ENCODE measurements around the gene CADM4.

The CADM4 gene

GRCh38 chr19:43619262-43620060 lies 20.2 kb downstream of the CADM4 start, which contains the start of gene ZNF428:
Gene ZNF428 (minus strand): TSS chr19:43619629. CDS start chr19:43614304, 5,325 bp downstream.
- Histone ChIP-seq H3K27ac (peak within 1 kb of the TSS; percentile 90), H3K36me3 (peaks cover 0 to under 1% (median under 1%) of the 10 kb centered on the region in 3 donors), H3K9me3 (no peaks in the 10 kb centered on the region), H3K27me3 (no peaks in the 10 kb centered on the region), H3K4me1 (peaks cover 0 to 16% (median 5%) of the 10 kb centered on the region in 4 donors), H3K4me3 (peak within 1 kb of the TSS; percentile 70 to 75)
- intact Hi-C loops (cut with DNase I; ENCODE audit: low total_unique reads), result no loop called here
- DNase-seq, result peak; percentile 86 to 90
- TF ChIP-seq CTCF (IDR thresholded peaks at IDR 0.05), result no peak

GRCh38 chr19:43618921-43619261 lies 20.8 kb downstream of the CADM4 start:
- H3K4me3 ChIP-seq, result peak overlapping the region; percentile 70 to 75
- no peak for TF ChIP-seq CTCF (IDR thresholded peaks at IDR 0.05)
- H3K36me3 ChIP-seq, result peaks cover 2 to 6% (median 6%) of the 10 kb centered on the region in 3 donors
- no peaks in the 10 kb centered on the region for H3K9me3 ChIP-seq
- H3K27ac ChIP-seq, result peak overlapping the region; percentile 90
- peaks cover 0 to 16% (median 5%) of the 10 kb centered on the region in 4 donors for H3K4me1 ChIP-seq
- intact Hi-C loops (cut with DNase I; ENCODE audit: low total_unique reads), result no loop called here
- DNase-seq, result peak in 1 of 2 donors; percentile 26
- no peaks in the 10 kb centered on the region for H3K27me3 ChIP-seq

DNA sequence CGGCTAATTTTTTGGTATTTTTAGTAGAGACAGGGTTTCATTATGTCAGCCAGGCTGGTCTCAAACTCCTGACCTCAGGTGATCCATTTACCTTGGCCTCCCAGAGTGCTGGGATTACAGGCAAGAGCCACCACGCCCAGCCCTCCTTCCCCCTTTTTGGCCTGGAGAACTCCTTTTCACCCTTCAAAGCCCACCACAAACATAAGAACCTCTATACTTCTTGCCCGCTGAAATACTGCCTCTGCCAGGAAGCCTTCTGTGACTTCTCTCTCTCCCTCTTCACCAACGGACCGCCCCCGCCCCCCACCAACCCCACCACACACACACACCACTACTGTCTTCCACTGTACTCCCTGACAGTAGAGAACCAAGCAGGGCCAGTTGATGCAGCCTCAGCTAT lies 22.7 kb downstream of the CADM4 start:
- Histone ChIP-seq H3K36me3 (peaks cover 18 to 26% (median 25%) of the 10 kb centered on the region in 3 donors), H3K4me3 (no peak overlapping the region), H3K9me3 (no peaks in the 10 kb centered on the region), H3K27ac (no peak overlapping the region), H3K4me1 (peaks cover 0 to 16% (median 5%) of the 10 kb centered on the region in 4 donors), H3K27me3 (no peaks in the 10 kb centered on the region)
- DNase-seq, result no peak
- TF ChIP-seq CTCF (IDR thresholded peaks at IDR 0.05), result no peak
- intact Hi-C loops (cut with DNase I; ENCODE audit: low total_unique reads), result no loop called here

DNA sequence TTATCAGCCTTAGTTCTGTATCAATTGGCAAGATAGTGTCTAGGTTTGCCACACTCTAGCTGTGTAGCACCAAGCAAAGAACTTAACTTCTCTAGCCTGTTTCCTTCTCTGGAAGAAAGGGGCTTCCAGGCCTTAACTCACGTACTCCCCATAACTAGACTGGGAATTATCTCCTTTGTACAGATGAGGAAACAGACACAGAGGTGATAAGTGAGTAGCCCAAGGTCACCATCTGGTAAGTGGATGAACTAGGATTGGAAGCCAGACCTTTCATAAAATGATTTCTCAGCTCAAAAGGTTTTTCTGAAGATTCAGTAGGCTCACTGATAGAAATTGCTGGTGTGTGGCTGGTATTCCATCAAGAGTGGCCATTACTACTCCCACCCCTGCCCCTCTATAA lies 23.3 kb downstream of the CADM4 start:
- H3K9me3 ChIP-seq, result no peaks in the 10 kb centered on the region
- no peak for DNase-seq
- peaks cover 0 to 16% (median 5%) of the 10 kb centered on the region in 4 donors for H3K4me1 ChIP-seq

GRCh38 chr19:43612374-43612773 lies 27.3 kb downstream of the CADM4 start:
- DNase-seq, result no peak
- no peaks in the 10 kb centered on the region for H3K4me1 ChIP-seq
- intact Hi-C loops (cut with DNase I; ENCODE audit: low total_unique reads), result no loop called here
- H3K4me3 ChIP-seq, result no peak overlapping the region
- H3K9me3 ChIP-seq, result no peaks in the 10 kb centered on the region
- H3K27ac ChIP-seq, result no peak overlapping the region
- no peaks in the 10 kb centered on the region for H3K27me3 ChIP-seq
- peaks cover 25 to 50% (median 39%) of the 10 kb centered on the region in 3 donors for H3K36me3 ChIP-seq
- no peak for TF ChIP-seq CTCF (IDR thresholded peaks at IDR 0.05)

More for the DNA sequence above, 23.3 kb downstream of the CADM4 start:
- no peaks in the 10 kb centered on the region for H3K27me3 ChIP-seq
- H3K4me3 ChIP-seq, result no peak overlapping the region
- H3K27ac ChIP-seq, result no peak overlapping the region
- no peak for TF ChIP-seq CTCF (IDR thresholded peaks at IDR 0.05)
- H3K36me3 ChIP-seq, result peaks cover 18 to 32% (median 31%) of the 10 kb centered on the region in 3 donors
- intact Hi-C loops (cut with DNase I; ENCODE audit: low total_unique reads), result no loop called here

All from tibial artery (tissue), 4 donors.